Colonic mucosa (tissue), 4 donors: ENCODE data around the gene CAMK1D. TPM values are rescaled to one million over a fixed set of nuclear protein-coding genes. Genes with fewer than 3 reads are reported as not detected.

Experiments used
- DNase-seq: peaks from one replicate; pipeline ENCODE4 v3.0.0-alpha.2; 2020
- H3K27ac ChIP-seq: fragments of 200-600 bp; one replicate; pipeline ENCODE4 v1.8.0; 2021
- H3K27me3 ChIP-seq: fragments of 200-600 bp; one replicate; pipeline ENCODE4 v1.8.0; 2021
- H3K36me3 ChIP-seq: fragments of 200-600 bp; one replicate; pipeline ENCODE4 v1.8.0; 2021
- H3K4me1 ChIP-seq: fragments of 200-600 bp; one replicate; pipeline ENCODE4 v1.8.0; 2021; ENCODE audit warnings: mild to moderate bottlenecking
- H3K4me3 ChIP-seq: fragments of 200-600 bp; one replicate; pipeline ENCODE4 v1.8.0; 2021
- H3K9ac ChIP-seq, 2 donors: one replicate each; pipeline ENCODE4 v1.7.0; 2013; ENCODE audit warnings: control low read depth in 2 of 2, low read depth in 2 of 2, low read length in 2 of 2
- H3K9me3 ChIP-seq: fragments of 200-600 bp; one replicate; pipeline ENCODE4 v1.8.0; 2021
- intact Hi-C: fragments of 100-400 bp; cut with DNase I; formaldehyde crosslinking; loops from one replicate; pipeline ENCODE4 v1.14.1; 2022
- total RNA-seq, 2 donors: library from RNA; stranded (reverse); fragmentation: NEBNext Ultra II Directional in 1 of 2; extraction: Animal tissue kit (Norgen Biotek cat#: 25700) in 1 of 2; gene quantifications; one replicate each; pipeline ENCODE4 v1.2.1, GENCODE V29; 2021
- TF ChIP-seq, protein P1 (sequence below): fragments of 200-600 bp; IDR thresholded peaks from one replicate; pipeline ENCODE4 v1.8.0; 2022; ENCODE audit warnings: antibody characterized with exemption, mild to moderate bottlenecking
- donor health status: healthy.
- donor health status: DM: no; HTN: no; CAD: no.
- donor health status: DM: no; HTN: no; CAD: no.

Gene CAMK1D
- total RNA-seq, 2 donors from 2014 or later, result 21.3 to 29.7 TPM

DNA sequence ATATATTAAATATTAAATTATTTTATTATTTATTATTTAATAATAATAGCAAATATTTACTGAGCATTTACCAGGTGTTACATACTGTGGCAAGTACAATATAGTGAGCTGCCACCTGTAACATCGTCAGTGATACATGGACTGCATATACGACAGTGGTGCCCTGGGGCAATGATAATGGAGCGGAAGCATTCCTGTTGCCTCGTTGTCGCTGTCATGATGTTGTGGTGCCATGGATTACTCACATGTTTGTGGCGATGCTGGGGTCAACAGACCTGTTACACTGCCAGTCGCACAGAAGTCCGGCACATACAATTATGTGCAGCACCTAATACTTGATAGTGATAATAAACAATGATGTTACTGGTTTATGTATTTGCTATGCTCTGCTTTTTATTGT, 20.6 kb downstream of the CAMK1D start:
- intact Hi-C loops, result no loop called here
- no peak overlapping the region for H3K4me3 ChIP-seq
- H3K27me3 ChIP-seq, result no peaks in the 10 kb centered on the region
- H3K4me1 ChIP-seq, result no peaks in the 10 kb centered on the region
- no peaks in the 10 kb centered on the region for H3K36me3 ChIP-seq
- no peak overlapping the region for H3K27ac ChIP-seq
- H3K9ac ChIP-seq, result no peak overlapping the region
- TF ChIP-seq, protein P1, sequence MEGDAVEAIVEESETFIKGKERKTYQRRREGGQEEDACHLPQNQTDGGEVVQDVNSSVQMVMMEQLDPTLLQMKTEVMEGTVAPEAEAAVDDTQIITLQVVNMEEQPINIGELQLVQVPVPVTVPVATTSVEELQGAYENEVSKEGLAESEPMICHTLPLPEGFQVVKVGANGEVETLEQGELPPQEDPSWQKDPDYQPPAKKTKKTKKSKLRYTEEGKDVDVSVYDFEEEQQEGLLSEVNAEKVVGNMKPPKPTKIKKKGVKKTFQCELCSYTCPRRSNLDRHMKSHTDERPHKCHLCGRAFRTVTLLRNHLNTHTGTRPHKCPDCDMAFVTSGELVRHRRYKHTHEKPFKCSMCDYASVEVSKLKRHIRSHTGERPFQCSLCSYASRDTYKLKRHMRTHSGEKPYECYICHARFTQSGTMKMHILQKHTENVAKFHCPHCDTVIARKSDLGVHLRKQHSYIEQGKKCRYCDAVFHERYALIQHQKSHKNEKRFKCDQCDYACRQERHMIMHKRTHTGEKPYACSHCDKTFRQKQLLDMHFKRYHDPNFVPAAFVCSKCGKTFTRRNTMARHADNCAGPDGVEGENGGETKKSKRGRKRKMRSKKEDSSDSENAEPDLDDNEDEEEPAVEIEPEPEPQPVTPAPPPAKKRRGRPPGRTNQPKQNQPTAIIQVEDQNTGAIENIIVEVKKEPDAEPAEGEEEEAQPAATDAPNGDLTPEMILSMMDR, result no peak
- DNase-seq, result no peak
- H3K9me3 ChIP-seq, result no peaks in the 10 kb centered on the region

DNA sequence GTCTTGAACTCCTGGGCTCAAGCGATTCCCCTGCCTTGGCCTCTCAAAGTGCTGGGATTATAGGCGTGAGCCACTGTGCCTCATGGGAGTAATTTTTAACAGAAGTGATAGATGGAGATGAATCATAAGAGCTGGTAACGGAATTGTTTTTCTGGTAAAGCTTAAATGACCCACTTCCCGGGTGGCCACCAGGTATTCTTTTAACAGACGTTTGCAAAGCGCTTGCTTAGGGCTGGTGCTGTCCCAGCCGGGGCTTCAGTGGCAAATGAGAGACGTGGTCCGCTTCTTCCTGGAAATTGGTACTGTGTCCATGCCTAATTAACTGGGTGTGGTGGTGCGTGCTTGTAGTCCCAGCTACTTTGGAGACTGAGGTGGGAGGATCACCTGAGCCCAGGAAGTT, 23.5 kb downstream of the CAMK1D start:
- Histone ChIP-seq H3K27me3 (no peaks in the 10 kb centered on the region), H3K27ac (no peak overlapping the region), H3K36me3 (no peaks in the 10 kb centered on the region), H3K9me3 (no peaks in the 10 kb centered on the region), H3K4me3 (no peak overlapping the region), H3K9ac (no peak overlapping the region), H3K4me1 (no peaks in the 10 kb centered on the region)
- intact Hi-C loops, result no loop called here
- TF ChIP-seq, protein P1, result no peak
- no peak for DNase-seq

DNA sequence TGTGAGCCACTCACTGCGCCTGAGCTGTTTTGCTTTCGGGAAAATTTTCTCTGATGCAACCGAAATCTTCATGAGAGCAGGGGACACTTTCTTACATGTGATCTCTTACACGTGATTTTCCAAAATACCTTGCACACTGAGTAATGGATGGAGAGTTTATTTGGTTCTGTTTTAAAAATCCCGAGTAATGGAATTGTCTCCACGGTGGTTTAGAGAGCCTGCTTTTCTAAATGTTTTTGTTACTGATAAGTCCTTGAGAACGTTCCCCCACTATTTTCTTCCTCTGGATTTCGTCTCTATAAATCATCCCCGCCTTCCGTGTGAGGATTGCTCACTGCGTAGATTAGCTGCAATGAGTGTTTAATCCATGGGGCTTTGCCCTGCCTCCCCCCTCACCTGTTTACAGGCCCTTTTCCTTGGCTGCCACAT, 25.7 kb downstream of the CAMK1D start:
- no peaks in the 10 kb centered on the region for H3K36me3 ChIP-seq
- no peaks in the 10 kb centered on the region for H3K4me1 ChIP-seq
- H3K27me3 ChIP-seq, result no peaks in the 10 kb centered on the region
- DNase-seq, result no peak
- H3K4me3 ChIP-seq, result no peak overlapping the region
- H3K27ac ChIP-seq, result no peak overlapping the region
- no peaks in the 10 kb centered on the region for H3K9me3 ChIP-seq
- no peak overlapping the region for H3K9ac ChIP-seq
- intact Hi-C loops, result no loop called here
- TF ChIP-seq, protein P1, result no peak

DNA sequence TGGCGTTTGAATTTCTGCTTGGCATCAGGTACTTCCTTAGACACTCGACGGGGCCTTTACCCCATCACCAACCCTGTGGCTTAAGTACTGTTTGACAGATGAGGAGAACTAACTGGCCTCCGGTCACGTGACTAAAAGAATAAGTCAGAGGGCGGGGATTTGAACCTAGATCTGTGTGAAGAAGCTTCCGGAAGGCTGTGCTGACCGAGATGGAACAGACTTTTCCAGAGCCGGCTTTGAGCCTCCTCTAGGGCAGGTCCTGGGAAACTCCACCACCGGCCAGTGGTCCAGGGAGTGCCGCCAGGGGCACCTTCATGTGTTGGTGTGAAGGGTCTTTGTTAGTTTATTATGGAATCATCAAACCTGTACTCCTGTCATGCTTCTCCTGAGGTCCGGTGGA, 26.9 kb downstream of the CAMK1D start:
- H3K9ac ChIP-seq, result no peak overlapping the region
- no peak overlapping the region for H3K4me3 ChIP-seq
- H3K9me3 ChIP-seq, result no peaks in the 10 kb centered on the region
- intact Hi-C loops, result no loop called here
- TF ChIP-seq, protein P1, result no peak
- H3K36me3 ChIP-seq, result no peaks in the 10 kb centered on the region
- peaks cover 4% of the 10 kb centered on the region for H3K4me1 ChIP-seq
- no peak for DNase-seq
- H3K27me3 ChIP-seq, result no peaks in the 10 kb centered on the region
- H3K27ac ChIP-seq, result no peak overlapping the region

DNA sequence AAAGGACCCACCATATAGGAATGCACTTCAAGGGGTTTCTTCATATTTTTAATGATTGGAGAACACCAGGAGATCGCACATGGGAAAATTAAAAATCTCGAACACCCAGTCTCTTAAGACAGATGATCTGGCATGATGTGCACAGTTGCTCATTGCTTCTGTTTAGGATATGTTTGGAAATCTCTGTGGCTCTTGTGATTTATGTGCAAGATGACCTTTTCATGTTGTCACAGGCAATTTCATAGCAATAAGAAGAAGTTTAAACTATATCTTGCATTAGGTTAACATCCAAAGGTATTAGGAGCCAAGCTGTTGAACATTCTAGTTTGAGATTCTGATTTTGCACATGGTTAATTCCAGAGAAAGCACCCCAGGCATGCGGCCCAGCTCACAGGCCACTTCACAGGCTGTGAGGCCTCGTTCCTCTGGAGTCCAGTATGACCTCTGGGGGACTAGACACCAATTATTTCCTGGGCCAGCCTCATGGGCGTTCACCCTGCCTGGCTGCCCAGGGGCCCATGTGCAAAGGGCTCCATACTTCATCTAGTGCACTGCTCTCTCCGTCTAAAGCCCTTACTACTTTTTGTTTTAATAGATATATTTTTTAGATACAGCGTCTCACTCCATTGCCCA, 28.4 kb downstream of the CAMK1D start:
- Histone ChIP-seq H3K4me3 (no peak overlapping the region), H3K9me3 (no peaks in the 10 kb centered on the region), H3K4me1 (peaks cover 4% of the 10 kb centered on the region), H3K9ac (no peak overlapping the region), H3K27me3 (no peaks in the 10 kb centered on the region), H3K27ac (no peak overlapping the region), H3K36me3 (no peaks in the 10 kb centered on the region)
- no peak for DNase-seq
- TF ChIP-seq, protein P1, result no peak
- intact Hi-C loops, result no loop called here
